Body of pancreas (tissue), 4 donors: ENCODE results near the gene DTX2. TPM values are rescaled to one million over a fixed set of nuclear protein-coding genes. Genes with fewer than 3 reads are reported as not detected.
A peak's percentile ranks its signal among the peaks of the same experiment; 100 is the strongest.
"Not testable (repeated sequence)": the region's sequence is repeated elsewhere in the genome, so short reads cannot be mapped to it uniquely, and the experiment has no call there.

ENCODE experiments used
- ATAC-seq: fragments of 150-250 bp; one replicate; pipeline ENCODE4 v1.9.1; 2016
- DNase-seq, 4 donors: peaks; one replicate each; pipeline ENCODE4 v3.0.0-alpha.2; 2019
- H3K27ac ChIP-seq, 4 donors: fragments of 200-600 bp; sonication (generic); 1 replicate in 3 of 4; 2 replicates in 1 of 4; pipeline versions ENCODE4 v1.5.1 to v1.6.1; 2016 to 2019; ENCODE audit warnings: mild to moderate bottlenecking in 1 of 4, mixed read lengths in 1 of 4, moderate library complexity in 1 of 4
- H3K27me3 ChIP-seq, 2 donors: fragments of 200-600 bp; sonication (generic); one replicate each; pipeline ENCODE4 v1.6.0; 2016; ENCODE audit warnings: mild to moderate bottlenecking in 1 of 2
- H3K36me3 ChIP-seq, 2 donors: fragments of 200-600 bp; sonication (generic); replicated peaks in 1 of 2; 2 replicates each; pipeline ENCODE4 v1.5.1; 2016; ENCODE audit warnings: low read depth in 2 of 2; ENCODE audit not compliant: insufficient read depth in 1 of 2
- H3K4me1 ChIP-seq: fragments of 200-600 bp; sonication (generic); one replicate; pipeline ENCODE4 v1.6.0; 2016
- H3K4me3 ChIP-seq, 2 donors: fragments of 200-600 bp; sonication (generic); 1 replicate in 1 of 2; 2 replicates in 1 of 2; pipeline ENCODE4 v1.5.1; 2016 to 2019
- H3K9me3 ChIP-seq, 3 donors: fragments of 200-600 bp; sonication (generic); 1 replicate in 2 of 3; 2 replicates in 1 of 3; pipeline ENCODE4 v1.5.1; 2016
- WGBS, 2 donors: methylation state at CpG; one replicate each; pipeline ENCODE4 v1.1.5; 2017; 5-methylcytosine and 5-hydroxymethylcytosine counted together
- intact Hi-C: fragments of 100-400 bp; cut with DNase I; formaldehyde crosslinking; loops from one replicate; pipeline ENCODE4 v1.15.1; 2023
- total RNA-seq, 2 donors: library from RNA; depleted of rRNA; stranded (reverse); fragments of >200 nt; gene quantifications; one replicate each; pipeline ENCODE4 v1.1.0, GENCODE V29; 2016

The DTX2 gene
- total RNA-seq, 2 donors from 2014 or later, result 10.5 to 16.3 TPM

DNA sequence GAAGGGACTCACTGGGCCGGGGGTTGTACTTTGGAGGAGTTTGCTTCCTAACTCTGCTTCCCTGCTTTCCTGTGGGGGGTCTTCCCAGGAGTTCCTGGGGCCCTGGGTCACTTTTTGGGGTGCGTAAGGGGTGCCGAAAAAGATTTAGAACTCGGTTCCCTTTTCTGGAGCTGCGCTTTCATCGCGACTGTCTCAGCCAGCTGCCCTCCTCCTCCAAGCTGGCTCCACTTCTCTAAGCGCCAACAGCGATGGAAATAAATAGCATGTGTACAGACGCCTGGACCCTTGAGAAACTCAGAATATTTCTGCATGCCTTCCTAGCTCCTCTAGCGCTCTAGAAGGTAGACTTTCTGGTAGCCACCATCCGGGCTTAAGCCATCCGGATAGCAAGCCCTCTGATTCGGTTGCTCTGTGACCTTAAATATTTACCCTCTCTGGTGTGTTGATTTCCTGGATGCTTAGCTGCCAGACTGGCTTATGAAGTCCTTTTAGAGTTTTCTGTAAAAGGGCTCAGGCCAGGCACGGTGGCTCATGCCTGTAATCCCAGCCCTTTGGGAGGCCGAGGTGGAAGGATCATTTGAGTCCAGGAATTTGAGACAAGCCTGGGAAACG lies 868 bp downstream of the DTX2 start:
- ATAC-seq, H3K4me3 ChIP-seq, H3K27ac ChIP-seq, intact Hi-C loops, DNase-seq, H3K36me3 ChIP-seq, H3K9me3 ChIP-seq, H3K27me3 ChIP-seq: not testable (repeated sequence)
- no CpG with 5 or more reads among the region's 17 CpGs for WGBS, 2 donors
- peaks cover 12% of the 10 kb centered on the region for H3K4me1 ChIP-seq

DNA sequence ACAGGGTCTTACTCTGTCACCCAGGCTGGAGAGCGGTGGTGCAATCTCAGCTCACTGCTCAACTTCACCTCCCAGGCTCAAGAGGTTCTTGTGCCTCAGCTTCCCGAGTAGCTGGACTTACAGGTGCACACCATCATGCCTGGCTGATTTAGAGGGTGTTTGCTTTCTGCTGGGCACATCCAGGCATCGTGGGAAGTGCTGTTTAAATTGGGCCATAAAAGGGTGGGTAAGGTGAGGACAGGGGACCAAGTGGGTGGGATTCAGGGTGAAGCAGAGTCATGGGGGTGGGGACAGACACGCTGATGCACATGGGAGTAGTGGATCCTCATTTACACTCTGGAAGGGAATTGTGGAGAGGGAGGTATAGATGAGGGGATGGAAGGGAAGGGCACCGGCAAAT lies 3.5 kb downstream of the DTX2 start:
- ATAC-seq, H3K27ac ChIP-seq, H3K9me3 ChIP-seq, H3K27me3 ChIP-seq, H3K36me3 ChIP-seq, H3K4me3 ChIP-seq, DNase-seq, intact Hi-C loops: not testable (repeated sequence)
- WGBS, 2 donors, result 65 to 86% methylated on average over 3 to 5 of the region's 5 CpGs
- H3K4me1 ChIP-seq, result peaks cover 16% of the 10 kb centered on the region

DNA sequence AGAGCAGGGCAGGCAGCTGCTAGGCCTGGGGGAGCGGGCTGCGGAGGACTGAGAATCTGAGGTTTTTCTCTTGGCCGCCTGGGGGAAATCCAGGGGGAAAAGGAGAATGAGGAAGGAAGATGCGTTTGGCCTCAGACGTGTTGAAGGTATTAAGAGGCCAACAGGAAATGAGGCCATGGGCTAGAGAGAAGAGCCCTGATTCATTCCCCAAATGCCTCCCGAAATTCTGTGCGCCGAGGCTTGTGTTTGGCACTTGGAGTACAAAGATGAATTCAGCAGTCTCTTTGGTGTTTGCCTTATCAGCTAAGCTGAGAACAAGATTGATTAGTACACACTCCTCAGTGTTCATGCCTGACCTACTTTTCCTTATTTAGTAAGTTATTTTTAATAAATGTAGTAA lies 4.4 kb downstream of the DTX2 start:
- H3K4me3 ChIP-seq, intact Hi-C loops, DNase-seq, H3K36me3 ChIP-seq, H3K9me3 ChIP-seq, H3K27me3 ChIP-seq: not testable (repeated sequence)
- WGBS, 2 donors, result no CpG with 5 or more reads among the region's 8 CpGs
- Histone ChIP-seq H3K4me1 (peaks cover 16% of the 10 kb centered on the region), H3K27ac (peak overlapping the region in 2 of 4 donors; percentile 75 to 88)
- peak; percentile 28 for ATAC-seq

DNA sequence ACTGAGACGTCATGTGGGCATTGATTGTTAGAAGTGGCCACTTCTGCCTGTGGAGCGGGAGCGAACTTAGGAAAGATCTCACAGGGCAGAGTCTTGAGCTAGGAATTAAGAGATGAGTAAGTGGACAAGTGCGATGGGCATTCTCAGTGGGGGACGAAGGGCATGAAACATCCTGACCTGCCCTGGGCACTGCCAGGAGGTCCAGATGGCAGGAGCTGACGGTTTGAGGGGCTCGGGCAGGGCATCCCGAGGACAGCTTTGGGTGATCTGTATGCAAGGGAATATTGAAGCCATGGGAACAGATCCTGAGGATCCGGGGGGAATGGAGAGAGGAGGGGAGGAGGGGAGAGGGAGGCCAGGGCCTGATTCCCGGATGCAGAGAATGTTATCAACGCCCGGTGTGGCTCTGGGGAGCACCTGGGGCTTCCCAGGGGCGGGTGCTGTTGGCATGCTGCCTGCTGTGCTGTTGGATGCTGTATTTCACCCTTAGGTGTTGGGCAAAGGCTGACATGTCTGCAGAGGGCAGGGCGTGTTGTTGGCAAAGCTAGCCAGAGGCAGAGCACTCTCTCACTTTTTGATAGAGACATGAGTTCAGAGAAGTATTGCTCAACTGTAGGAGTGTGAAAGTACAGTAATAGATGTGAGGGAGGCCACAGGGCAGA lies 6.4 kb downstream of the DTX2 start:
- 45 to 51% methylated on average over 11 to 12 of the region's 14 CpGs for WGBS, 2 donors
- H3K9me3 ChIP-seq, H3K27me3 ChIP-seq, H3K4me3 ChIP-seq, H3K36me3 ChIP-seq, intact Hi-C loops: not testable (repeated sequence)
- DNase-seq (peak; percentile 86 to 93 (median 91)), ATAC-seq (peak; percentile 89)
- H3K4me1 ChIP-seq, result peaks cover 16% of the 10 kb centered on the region
- H3K27ac ChIP-seq, result peak overlapping the region; percentile 47 to 84 (median 66)

DNA sequence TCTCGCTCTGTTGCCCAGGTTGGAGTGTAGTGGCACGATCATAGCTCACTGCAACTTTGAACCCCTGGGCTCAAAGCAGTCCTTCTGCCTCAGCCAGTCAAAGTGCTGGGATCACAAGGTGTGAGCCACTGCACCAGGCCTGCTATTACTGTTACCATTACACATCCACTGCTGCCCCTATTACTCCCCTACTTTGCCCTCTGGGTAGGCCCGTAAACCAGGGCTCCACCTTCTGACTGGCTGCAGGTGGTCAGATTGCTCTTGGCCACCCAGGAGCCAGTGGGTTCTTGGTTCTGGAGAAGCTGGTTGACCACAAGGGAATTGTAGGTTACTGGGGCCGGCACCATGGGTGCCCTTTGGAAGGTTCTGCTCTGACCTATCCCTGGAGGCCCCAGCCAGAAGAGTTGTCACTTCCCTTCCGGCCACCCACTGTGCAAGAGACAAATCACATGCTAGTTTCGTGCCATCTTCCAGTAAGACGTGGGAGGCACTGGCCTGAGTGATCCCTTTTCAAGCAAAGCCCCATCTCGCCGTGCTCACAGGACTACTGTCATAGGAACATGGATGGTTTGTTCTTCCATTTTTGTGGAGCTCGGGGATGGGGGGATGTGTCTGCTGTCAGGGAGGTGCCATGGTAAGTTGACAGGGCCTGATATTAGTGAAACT lies 10.2 kb downstream of the DTX2 start:
- peak in 1 of 4 donors; percentile 26 for DNase-seq
- H3K27me3 ChIP-seq, H3K4me3 ChIP-seq, ATAC-seq, H3K9me3 ChIP-seq, H3K27ac ChIP-seq, H3K36me3 ChIP-seq, intact Hi-C loops, H3K4me1 ChIP-seq: not testable (repeated sequence)
- WGBS, 2 donors, result 88 to 94% methylated on average over 3 to 9 of the region's 10 CpGs

DNA sequence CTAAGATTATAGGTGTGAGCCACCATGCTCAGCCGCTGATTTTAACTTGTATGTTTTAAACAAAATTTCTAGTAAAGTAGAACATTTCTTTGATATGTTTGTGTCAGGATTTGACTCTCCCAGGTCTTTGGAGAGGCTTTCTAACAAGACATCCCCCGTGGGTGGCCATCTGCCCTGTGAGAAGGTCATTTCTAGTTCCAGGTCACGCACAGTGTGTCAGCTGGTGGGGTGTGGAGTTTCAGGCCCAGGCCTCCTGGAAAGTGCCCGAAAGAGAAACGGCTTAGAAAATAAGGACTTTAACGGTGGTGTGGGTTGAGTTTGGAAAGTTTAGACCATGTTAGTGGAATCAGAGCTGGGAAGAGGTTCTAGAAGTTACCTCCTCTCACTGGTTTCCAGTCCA lies 11.6 kb downstream of the DTX2 start:
- H3K27ac ChIP-seq, H3K27me3 ChIP-seq, H3K4me3 ChIP-seq, ATAC-seq, H3K4me1 ChIP-seq, H3K36me3 ChIP-seq, intact Hi-C loops, DNase-seq, H3K9me3 ChIP-seq: not testable (repeated sequence)
- 80 to 100% methylated on average over 1 of the region's 6 CpGs for WGBS, 2 donors

DNA sequence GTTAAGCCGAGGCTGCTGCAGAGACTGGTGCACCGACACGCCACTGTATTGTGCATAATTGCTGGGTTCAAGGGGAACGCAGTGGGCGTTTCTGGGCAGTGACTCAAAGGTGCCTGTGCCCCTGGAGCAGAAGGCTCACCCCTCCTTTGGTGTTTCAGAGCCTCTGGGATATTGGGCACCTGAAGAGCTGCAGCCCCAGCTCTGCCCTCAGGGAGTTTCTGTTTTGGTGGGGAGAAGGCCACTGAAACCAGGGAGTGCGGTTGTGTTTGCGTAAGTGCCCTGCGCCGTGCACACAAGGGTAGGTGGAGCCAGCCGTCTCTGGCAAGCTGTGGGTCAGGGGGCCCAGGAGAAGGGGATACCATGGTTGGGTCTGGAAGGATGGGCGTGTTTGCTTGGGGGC lies 14.8 kb downstream of the DTX2 start:
- ATAC-seq, H3K9me3 ChIP-seq, H3K4me3 ChIP-seq, H3K27me3 ChIP-seq, H3K36me3 ChIP-seq, H3K4me1 ChIP-seq, intact Hi-C loops, H3K27ac ChIP-seq, DNase-seq: not testable (repeated sequence)
- WGBS, 2 donors, result 100% methylated on average over 2 of the region's 11 CpGs; no CpG with 5 or more reads in 1 of the 2 donors

DNA sequence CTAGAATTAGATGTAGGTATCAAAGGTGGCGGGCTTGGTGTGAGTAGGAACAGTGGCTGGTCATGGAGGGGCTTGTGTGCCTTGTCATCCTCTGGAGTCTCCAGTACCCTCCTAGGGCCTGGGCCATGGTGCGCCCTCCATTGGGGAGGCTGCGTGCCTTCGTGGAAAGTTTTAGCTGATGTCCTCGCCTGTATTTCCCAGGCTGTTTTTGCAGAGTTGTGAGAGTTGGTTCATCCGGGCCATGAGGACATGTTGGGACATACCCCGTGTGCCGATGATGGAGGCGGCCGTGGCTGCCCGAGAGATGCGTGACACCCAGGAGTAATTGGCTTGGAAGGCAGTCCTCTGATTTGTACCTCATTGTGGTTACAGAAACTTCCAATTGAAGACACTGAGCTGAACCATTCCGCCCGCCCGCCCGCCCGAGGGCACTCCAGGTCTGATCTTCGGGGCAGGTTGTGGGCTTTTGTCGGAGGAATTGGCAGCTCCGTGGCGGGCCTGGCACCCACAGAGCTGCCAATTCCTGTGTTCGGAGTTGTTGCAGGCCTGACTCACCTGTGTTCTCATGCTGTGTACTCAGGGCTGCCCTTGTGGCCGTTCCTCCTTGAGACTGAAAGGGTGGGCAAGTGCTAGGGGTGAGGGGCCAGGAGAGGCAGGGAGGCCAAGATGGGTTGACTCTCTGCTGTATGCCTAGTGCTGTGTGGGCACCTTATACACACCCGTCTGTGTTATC lies 15.4 kb downstream of the DTX2 start:
- H3K4me1 ChIP-seq, intact Hi-C loops, H3K4me3 ChIP-seq, H3K9me3 ChIP-seq, H3K36me3 ChIP-seq, ATAC-seq, H3K27ac ChIP-seq, DNase-seq, H3K27me3 ChIP-seq: not testable (repeated sequence)
- 88 to 90% methylated on average over 3 to 15 of the region's 24 CpGs for WGBS, 2 donors

DNA sequence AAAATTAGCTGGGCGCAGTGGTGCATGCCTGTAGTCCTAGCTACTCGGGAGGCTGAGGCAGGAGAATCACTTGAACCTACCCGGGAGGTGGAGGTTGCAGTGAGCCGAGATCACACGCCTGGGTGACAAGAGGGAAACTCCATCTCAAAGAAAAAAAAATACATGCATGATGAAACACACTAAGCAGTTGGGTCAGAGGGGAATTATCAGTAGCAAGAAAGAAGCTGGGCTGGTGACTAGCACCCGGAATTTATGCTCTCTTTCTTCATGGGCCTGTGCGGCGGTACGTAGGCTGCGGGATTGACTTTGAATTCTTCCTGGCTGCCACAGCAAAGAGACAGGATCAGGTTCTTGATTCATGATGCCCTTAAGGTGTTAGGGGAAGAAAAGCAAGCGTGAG lies 18.1 kb downstream of the DTX2 start:
- H3K9me3 ChIP-seq, DNase-seq, intact Hi-C loops, H3K4me1 ChIP-seq, ATAC-seq, H3K27ac ChIP-seq, H3K4me3 ChIP-seq, H3K27me3 ChIP-seq, H3K36me3 ChIP-seq: not testable (repeated sequence)
- 83 to 92% methylated on average over 6 to 11 of the region's 11 CpGs for WGBS, 2 donors

DNA sequence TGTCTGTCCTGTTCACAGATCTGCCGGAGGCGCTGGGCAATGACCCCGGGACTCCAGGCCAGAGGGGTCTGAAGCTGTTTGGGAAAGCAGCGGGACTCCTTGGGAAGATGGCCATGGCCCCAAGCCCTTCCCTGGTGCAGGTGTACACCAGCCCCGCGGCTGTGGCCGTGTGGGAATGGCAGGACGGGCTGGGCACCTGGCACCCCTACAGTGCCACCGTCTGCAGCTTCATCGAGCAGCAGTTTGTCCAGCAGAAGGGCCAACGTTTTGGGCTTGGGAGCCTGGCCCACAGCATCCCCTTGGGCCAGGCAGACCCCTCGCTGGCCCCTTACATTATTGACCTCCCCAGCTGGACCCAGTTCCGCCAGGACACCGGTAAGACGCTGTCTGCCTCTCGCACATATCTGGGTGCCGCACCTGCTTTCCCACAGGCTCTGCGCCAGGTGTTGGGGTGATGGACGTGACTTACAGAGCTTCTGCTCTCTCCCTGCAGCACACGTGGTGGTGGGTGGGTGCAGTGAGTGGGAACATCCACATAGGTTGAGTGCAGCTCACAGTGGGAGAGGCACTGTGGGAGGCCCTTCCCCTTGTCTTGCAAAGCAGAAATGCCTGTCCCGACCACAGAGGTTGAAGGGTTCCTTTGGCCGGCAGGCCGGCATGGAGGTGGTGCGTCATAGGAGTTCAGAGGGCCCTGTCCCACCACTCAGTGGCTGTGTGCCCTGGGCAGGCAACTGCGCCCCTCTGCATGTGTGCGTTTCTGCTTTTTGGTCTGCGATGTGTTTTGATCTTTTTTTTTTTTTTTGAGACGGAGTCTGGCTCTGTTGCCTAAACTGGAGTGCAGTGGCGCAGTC lies 19.1 kb downstream of the DTX2 start:
- 86 to 100% methylated on average over 5 to 25 of the region's 29 CpGs for WGBS, 2 donors
- intact Hi-C loops, result not testable (repeated sequence)

DNA sequence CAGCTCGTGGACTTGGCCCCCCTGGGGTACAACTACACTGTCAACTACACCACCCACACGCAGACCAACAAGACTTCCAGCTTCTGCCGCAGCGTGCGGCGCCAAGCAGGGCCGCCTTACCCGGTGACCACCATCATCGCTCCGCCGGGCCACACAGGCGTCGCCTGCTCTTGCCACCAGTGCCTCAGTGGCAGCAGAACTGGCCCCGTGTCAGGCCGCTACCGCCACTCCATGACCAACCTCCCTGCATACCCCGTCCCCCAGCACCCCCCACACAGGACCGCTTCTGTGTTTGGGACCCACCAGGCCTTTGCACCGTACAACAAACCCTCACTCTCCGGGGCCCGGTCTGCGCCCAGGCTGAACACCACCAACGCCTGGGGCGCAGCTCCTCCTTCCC lies 21.2 kb downstream of the DTX2 start:
- H3K4me1 ChIP-seq, ATAC-seq, H3K9me3 ChIP-seq, DNase-seq, H3K36me3 ChIP-seq, H3K27ac ChIP-seq, intact Hi-C loops, H3K4me3 ChIP-seq, H3K27me3 ChIP-seq: not testable (repeated sequence)
- 94 to 96% methylated on average over 5 to 19 of the region's 24 CpGs for WGBS, 2 donors

More for the DNA sequence above, 19.1 kb downstream of the DTX2 start:
- H3K9me3 ChIP-seq, H3K36me3 ChIP-seq, DNase-seq, H3K27ac ChIP-seq, ATAC-seq, H3K4me1 ChIP-seq, H3K4me3 ChIP-seq, H3K27me3 ChIP-seq: not testable (repeated sequence)
